ENCODE measurements around the gene KRT6A.

Gene KRT6A

DNA sequence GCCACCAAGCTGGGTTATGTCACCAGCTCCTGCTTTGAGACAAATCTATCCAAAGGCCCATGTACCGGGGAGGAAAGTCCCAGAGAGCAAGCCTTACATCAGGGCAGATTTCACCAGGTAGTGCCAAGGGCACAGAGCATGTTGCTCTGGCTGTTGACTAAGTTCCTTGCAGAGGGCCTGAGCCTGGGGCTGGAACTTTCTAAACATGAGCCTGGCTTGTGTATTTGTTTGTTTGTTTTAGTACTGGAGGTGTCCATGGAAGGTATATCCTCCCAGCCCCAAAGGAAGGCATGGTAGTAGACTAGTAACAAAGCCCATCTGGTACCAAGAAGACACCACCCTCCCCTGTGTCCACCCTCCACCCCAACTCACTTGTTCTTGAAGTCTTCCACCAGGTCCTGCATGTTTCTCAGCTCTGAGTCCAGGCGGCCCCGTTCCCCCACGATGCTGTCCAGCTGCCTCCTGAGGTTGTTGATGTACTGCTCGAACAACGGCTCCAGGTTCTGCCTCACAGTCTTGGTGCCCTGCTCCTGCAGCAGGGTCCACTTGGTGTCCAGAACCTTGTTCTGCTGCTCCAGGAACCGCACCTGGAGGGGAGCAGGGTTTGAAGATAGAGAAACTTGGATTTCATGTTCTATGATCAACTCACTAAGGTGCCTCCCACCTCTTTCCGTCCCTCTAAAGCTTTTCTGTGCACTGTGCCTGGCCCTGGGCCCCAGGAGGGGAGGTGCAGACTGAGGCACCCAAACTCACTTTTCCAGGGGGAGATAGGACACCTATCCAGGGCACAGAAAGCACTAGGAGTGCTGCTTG, 25.7 kb upstream of the KRT6A start:
- H3K36me3 ChIP-seq (ENCODE audit: control insufficient read depth in 5 of 5, insufficient read depth in 5 of 5, low read length in 5 of 5): no peaks in the 10 kb centered on the region
- H3K9me3 ChIP-seq (ENCODE audit: control insufficient read depth in 5 of 5, low read length in 5 of 5): no peaks in the 10 kb centered on the region
- H3K9ac ChIP-seq (ENCODE audit: low read length in 5 of 5): no peak overlapping the region
- H3K27me3 ChIP-seq (ENCODE audit: control insufficient read depth in 5 of 5, insufficient read depth in 4 of 5, low read length in 5 of 5): no peaks in the 10 kb centered on the region
- H3K27ac ChIP-seq (ENCODE audit: low read depth, low read length): no peak overlapping the region
- peaks cover 6 to 55% (median 49%) of the 10 kb centered on the region in 5 donors for H3K4me1 ChIP-seq (ENCODE audit: control insufficient read depth in 5 of 5, insufficient read depth in 5 of 5, low read length in 5 of 5)
- no peak overlapping the region for H3K4me3 ChIP-seq (ENCODE audit: low read depth in 1 of 5, low read length in 5 of 5)

- no peaks in the 10 kb centered on the region for H3K36me3 ChIP-seq (ENCODE audit: control insufficient read depth in 5 of 5, insufficient read depth in 5 of 5, low read length in 5 of 5)
- H3K9me3 ChIP-seq (ENCODE audit: control insufficient read depth in 5 of 5, low read length in 5 of 5): no peaks in the 10 kb centered on the region
- H3K4me3 ChIP-seq (ENCODE audit: low read depth in 1 of 5, low read length in 5 of 5): no peak overlapping the region
- no peak overlapping the region for H3K27ac ChIP-seq (ENCODE audit: low read depth, low read length)
- H3K4me1 ChIP-seq (ENCODE audit: control insufficient read depth in 5 of 5, insufficient read depth in 5 of 5, low read length in 5 of 5): peaks cover 6 to 58% (median 43%) of the 10 kb centered on the region in 5 donors
- H3K27me3 ChIP-seq (ENCODE audit: control insufficient read depth in 5 of 5, insufficient read depth in 4 of 5, low read length in 5 of 5): no peaks in the 10 kb centered on the region
- no peak overlapping the region for H3K9ac ChIP-seq (ENCODE audit: low read length in 5 of 5)
These were observed 24.8 kb upstream of the KRT6A start for GRCh38 chr12:52517888-52518287.

- Histone ChIP-seq H3K36me3 (ENCODE audit: control insufficient read depth in 5 of 5, insufficient read depth in 5 of 5, low read length in 5 of 5) (no peaks in the 10 kb centered on the region), H3K27me3 (ENCODE audit: control insufficient read depth in 5 of 5, insufficient read depth in 4 of 5, low read length in 5 of 5) (no peaks in the 10 kb centered on the region), H3K9ac (ENCODE audit: low read length in 5 of 5) (no peak overlapping the region), H3K9me3 (ENCODE audit: control insufficient read depth in 5 of 5, low read length in 5 of 5) (no peaks in the 10 kb centered on the region), H3K4me3 (ENCODE audit: low read depth in 1 of 5, low read length in 5 of 5) (no peak overlapping the region), H3K4me1 (ENCODE audit: control insufficient read depth in 5 of 5, insufficient read depth in 5 of 5, low read length in 5 of 5) (peaks cover 3 to 51% (median 37%) of the 10 kb centered on the region in 5 donors), H3K27ac (ENCODE audit: low read depth, low read length) (peak overlapping the region; percentile 71)
These were observed 24.2 kb upstream of the KRT6A start for GRCh38 chr12:52517005-52517835.

- Histone ChIP-seq H3K27me3 (ENCODE audit: control insufficient read depth in 5 of 5, insufficient read depth in 4 of 5, low read length in 5 of 5) (no peaks in the 10 kb centered on the region), H3K4me3 (ENCODE audit: low read depth in 1 of 5, low read length in 5 of 5) (peak overlapping the region in 1 of 5 donors; percentile 16), H3K9me3 (ENCODE audit: control insufficient read depth in 5 of 5, low read length in 5 of 5) (peaks cover 0 to 5% (median 0%) of the 10 kb centered on the region in 5 donors), H3K27ac (ENCODE audit: low read depth, low read length) (peak overlapping the region; percentile 71), H3K4me1 (ENCODE audit: control insufficient read depth in 5 of 5, insufficient read depth in 5 of 5, low read length in 5 of 5) (peaks cover 2 to 41% (median 26%) of the 10 kb centered on the region in 5 donors), H3K9ac (ENCODE audit: low read length in 5 of 5) (peak overlapping the region in 1 of 5 donors; percentile 43), H3K36me3 (ENCODE audit: control insufficient read depth in 5 of 5, insufficient read depth in 5 of 5, low read length in 5 of 5) (no peaks in the 10 kb centered on the region)
These were observed 23.1 kb upstream of the KRT6A start for GRCh38 chr12:52515927-52516831.

DNA sequence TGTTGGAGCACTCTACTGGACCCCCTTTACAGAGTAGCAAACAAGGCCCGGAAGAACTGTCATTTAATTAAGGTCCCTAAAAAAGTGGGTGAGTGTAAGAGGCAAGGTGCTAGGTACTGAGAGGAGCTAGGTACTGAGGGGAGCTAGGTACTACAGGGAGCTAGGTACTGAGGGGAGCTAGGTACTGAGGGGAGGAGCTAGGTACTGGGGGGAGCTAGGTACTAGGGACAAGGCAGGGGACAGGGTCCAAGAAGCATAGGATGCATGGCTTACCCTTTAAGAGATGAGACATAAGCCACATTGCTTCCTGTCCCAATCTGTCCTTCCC, 22.2 kb upstream of the KRT6A start:
- no peaks in the 10 kb centered on the region for H3K36me3 ChIP-seq (ENCODE audit: control insufficient read depth in 5 of 5, insufficient read depth in 5 of 5, low read length in 5 of 5)
- H3K27ac ChIP-seq (ENCODE audit: low read depth, low read length): peak overlapping the region; percentile 71

GRCh38 chr12:52514471-52515318, 21.6 kb upstream of the KRT6A start:
- Histone ChIP-seq H3K9ac (ENCODE audit: low read length in 5 of 5) (peak overlapping the region in 1 of 5 donors; percentile 10), H3K4me3 (ENCODE audit: low read depth in 1 of 5, low read length in 5 of 5) (peak overlapping the region in 2 of 5 donors; percentile 30), H3K27me3 (ENCODE audit: control insufficient read depth in 5 of 5, insufficient read depth in 4 of 5, low read length in 5 of 5) (no peaks in the 10 kb centered on the region), H3K36me3 (ENCODE audit: control insufficient read depth in 5 of 5, insufficient read depth in 5 of 5, low read length in 5 of 5) (no peaks in the 10 kb centered on the region), H3K27ac (ENCODE audit: low read depth, low read length) (peak overlapping the region; percentile 71), H3K4me1 (ENCODE audit: control insufficient read depth in 5 of 5, insufficient read depth in 5 of 5, low read length in 5 of 5) (peaks cover 2 to 34% (median 20%) of the 10 kb centered on the region in 5 donors), H3K9me3 (ENCODE audit: control insufficient read depth in 5 of 5, low read length in 5 of 5) (peaks cover 0 to 7% (median 0%) of the 10 kb centered on the region in 5 donors)

More for the DNA sequence above, 22.2 kb upstream of the KRT6A start:
- Histone ChIP-seq H3K9ac (ENCODE audit: low read length in 5 of 5) (peak overlapping the region in 2 of 5 donors; percentile 10 to 43), H3K4me1 (ENCODE audit: control insufficient read depth in 5 of 5, insufficient read depth in 5 of 5, low read length in 5 of 5) (peaks cover 2 to 34% (median 21%) of the 10 kb centered on the region in 5 donors), H3K9me3 (ENCODE audit: control insufficient read depth in 5 of 5, low read length in 5 of 5) (peaks cover 0 to 7% (median 0%) of the 10 kb centered on the region in 5 donors), H3K27me3 (ENCODE audit: control insufficient read depth in 5 of 5, insufficient read depth in 4 of 5, low read length in 5 of 5) (no peaks in the 10 kb centered on the region), H3K4me3 (ENCODE audit: low read depth in 1 of 5, low read length in 5 of 5) (peak overlapping the region in 3 of 5 donors; percentile 16 to 30 (median 30))

DNA sequence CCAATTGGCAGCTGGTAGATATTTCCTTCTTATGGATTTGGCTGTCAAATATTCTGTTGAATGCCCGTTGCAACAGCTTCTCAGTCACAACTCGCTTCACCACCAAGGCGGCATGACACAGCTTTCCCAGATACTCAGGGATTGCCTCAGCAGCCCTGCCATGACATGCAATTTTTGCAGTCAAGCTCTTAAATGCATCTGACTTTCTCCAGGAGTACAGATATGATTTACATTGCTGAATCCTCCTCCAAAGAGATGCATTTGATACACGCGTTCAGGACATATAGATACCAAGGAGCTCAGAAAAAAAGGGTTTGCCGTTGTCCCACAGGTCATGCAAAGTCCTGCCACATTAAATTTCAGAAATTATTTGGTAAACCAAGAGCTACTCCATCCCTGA, 20.7 kb upstream of the KRT6A start:
- Histone ChIP-seq H3K27me3 (ENCODE audit: control insufficient read depth in 5 of 5, insufficient read depth in 4 of 5, low read length in 5 of 5) (no peaks in the 10 kb centered on the region), H3K4me3 (ENCODE audit: low read depth in 1 of 5, low read length in 5 of 5) (no peak overlapping the region), H3K9ac (ENCODE audit: low read length in 5 of 5) (no peak overlapping the region), H3K9me3 (ENCODE audit: control insufficient read depth in 5 of 5, low read length in 5 of 5) (peaks cover 0 to 7% (median 0%) of the 10 kb centered on the region in 5 donors), H3K36me3 (ENCODE audit: control insufficient read depth in 5 of 5, insufficient read depth in 5 of 5, low read length in 5 of 5) (no peaks in the 10 kb centered on the region), H3K4me1 (ENCODE audit: control insufficient read depth in 5 of 5, insufficient read depth in 5 of 5, low read length in 5 of 5) (peaks cover 2 to 34% (median 20%) of the 10 kb centered on the region in 5 donors), H3K27ac (ENCODE audit: low read depth, low read length) (peak overlapping the region; percentile 71)

GRCh38 chr12:52508211-52508610, 15.2 kb upstream of the KRT6A start:
- no peak overlapping the region for H3K27ac ChIP-seq (ENCODE audit: low read depth, low read length)
- H3K9me3 ChIP-seq (ENCODE audit: control insufficient read depth in 5 of 5, low read length in 5 of 5): peaks cover 0 to 7% (median 0%) of the 10 kb centered on the region in 5 donors
- H3K4me1 ChIP-seq (ENCODE audit: control insufficient read depth in 5 of 5, insufficient read depth in 5 of 5, low read length in 5 of 5): no peaks in the 10 kb centered on the region
- no peaks in the 10 kb centered on the region for H3K36me3 ChIP-seq (ENCODE audit: control insufficient read depth in 5 of 5, insufficient read depth in 5 of 5, low read length in 5 of 5)
- H3K27me3 ChIP-seq (ENCODE audit: control insufficient read depth in 5 of 5, insufficient read depth in 4 of 5, low read length in 5 of 5): no peaks in the 10 kb centered on the region
- no peak overlapping the region for H3K9ac ChIP-seq (ENCODE audit: low read length in 5 of 5)
- H3K4me3 ChIP-seq (ENCODE audit: low read depth in 1 of 5, low read length in 5 of 5): no peak overlapping the region
